ENCODE results near the gene ABLIM1.

- TF ChIP-seq, protein P1, sequence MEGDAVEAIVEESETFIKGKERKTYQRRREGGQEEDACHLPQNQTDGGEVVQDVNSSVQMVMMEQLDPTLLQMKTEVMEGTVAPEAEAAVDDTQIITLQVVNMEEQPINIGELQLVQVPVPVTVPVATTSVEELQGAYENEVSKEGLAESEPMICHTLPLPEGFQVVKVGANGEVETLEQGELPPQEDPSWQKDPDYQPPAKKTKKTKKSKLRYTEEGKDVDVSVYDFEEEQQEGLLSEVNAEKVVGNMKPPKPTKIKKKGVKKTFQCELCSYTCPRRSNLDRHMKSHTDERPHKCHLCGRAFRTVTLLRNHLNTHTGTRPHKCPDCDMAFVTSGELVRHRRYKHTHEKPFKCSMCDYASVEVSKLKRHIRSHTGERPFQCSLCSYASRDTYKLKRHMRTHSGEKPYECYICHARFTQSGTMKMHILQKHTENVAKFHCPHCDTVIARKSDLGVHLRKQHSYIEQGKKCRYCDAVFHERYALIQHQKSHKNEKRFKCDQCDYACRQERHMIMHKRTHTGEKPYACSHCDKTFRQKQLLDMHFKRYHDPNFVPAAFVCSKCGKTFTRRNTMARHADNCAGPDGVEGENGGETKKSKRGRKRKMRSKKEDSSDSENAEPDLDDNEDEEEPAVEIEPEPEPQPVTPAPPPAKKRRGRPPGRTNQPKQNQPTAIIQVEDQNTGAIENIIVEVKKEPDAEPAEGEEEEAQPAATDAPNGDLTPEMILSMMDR (conservative IDR thresholded peaks at IDR 0.05; ENCODE audit: low read depth, low read length) = no peak
- no peak for TF ChIP-seq EZH2 (IDR thresholded peaks at IDR 0.05; ENCODE audit: borderline replicate concordance, low read depth, low read length, poor library complexity, severe bottlenecking)
These were observed 175.4 kb downstream of the ABLIM1 start for GRCh38 chr10:114482480-114483304.
